RWPE2 (cell line): ENCODE measurements around the gene PTPRK.

ENCODE experiments used
- ATAC-seq: fragments of 200-7000 bp; cut with Tn5 transposase; 3 replicates; pipeline ENCODE4 v1.9.1; 2021; ENCODE audit warnings: low read depth
- DNase-seq: peaks from one replicate; pipeline ENCODE4 v3.0.0-alpha.2; 2020; ENCODE audit warnings: low spot score
- H3K27ac ChIP-seq: fragments of 450-650 bp; 2 replicates; pipeline ENCODE4 v1.5.1; 2017; ENCODE audit warnings: mild to moderate bottlenecking; ENCODE audit not compliant: poor library complexity, severe bottlenecking
- H3K27me3 ChIP-seq: fragments of 250-450 bp; sonication (Bioruptor Pico); 2 replicates; pipeline ENCODE4 v1.5.1; 2021; ENCODE audit warnings: mild to moderate bottlenecking, moderate library complexity; ENCODE audit not compliant: insufficient read depth, poor library complexity, severe bottlenecking
- H3K36me3 ChIP-seq: fragments of 250-450 bp; sonication (Bioruptor Pico); 2 replicates; pipeline ENCODE4 v1.5.1; 2020; ENCODE audit warnings: low read depth, mild to moderate bottlenecking, moderate library complexity
- H3K4me1 ChIP-seq: fragments of 250-450 bp; sonication (Bioruptor Pico); 2 replicates; pipeline ENCODE4 v1.5.1; 2021; ENCODE audit warnings: mild to moderate bottlenecking, moderate library complexity; ENCODE audit not compliant: insufficient read depth, poor library complexity, severe bottlenecking
- H3K4me3 ChIP-seq: fragments of 250-450 bp; sonication (Bioruptor Pico); 2 replicates; pipeline ENCODE4 v1.5.1; 2021; ENCODE audit warnings: mild to moderate bottlenecking, moderate library complexity; ENCODE audit not compliant: severe bottlenecking
- H3K9me3 ChIP-seq: fragments of 250-450 bp; sonication (Bioruptor Pico); 2 replicates; pipeline ENCODE4 v1.5.1; 2021; ENCODE audit warnings: mild to moderate bottlenecking, moderate library complexity; ENCODE audit not compliant: severe bottlenecking
- CTCF ChIP-seq: fragments of 450-650 bp; IDR thresholded peaks from one replicate; pipeline ENCODE4 v1.5.1; 2017; ENCODE audit warnings: mild to moderate bottlenecking, moderate library complexity; ENCODE audit not compliant: poor library complexity, severe bottlenecking

PTPRK gene

GRCh38 chr6:128461501-128461900, 58.9 kb downstream of the PTPRK start:
- no peak for TF ChIP-seq CTCF
- Histone ChIP-seq H3K4me1 (peaks cover 28% of the 10 kb centered on the region), H3K27me3 (no peaks in the 10 kb centered on the region), H3K4me3 (no peak overlapping the region), H3K9me3 (no peaks in the 10 kb centered on the region), H3K36me3 (peaks cover 13% of the 10 kb centered on the region), H3K27ac (no peak overlapping the region)
- DNase-seq: no peak
- ATAC-seq: no peak

GRCh38 chr6:128456510-128457230, 63.7 kb downstream of the PTPRK start:
- peaks cover 4% of the 10 kb centered on the region for H3K4me1 ChIP-seq
- no peak overlapping the region for H3K27ac ChIP-seq
- H3K27me3 ChIP-seq: no peaks in the 10 kb centered on the region
- no peaks in the 10 kb centered on the region for H3K9me3 ChIP-seq
- TF ChIP-seq CTCF: no peak
- ATAC-seq (no peak), DNase-seq (no peak)
- H3K4me3 ChIP-seq: no peak overlapping the region
- peaks cover 10% of the 10 kb centered on the region; the same call in 1 of the 2 replicates for H3K36me3 ChIP-seq

- H3K27ac ChIP-seq: no peak overlapping the region
- ATAC-seq (no peak), DNase-seq (no peak)
- no peak for TF ChIP-seq CTCF
- no peaks in the 10 kb centered on the region for H3K27me3 ChIP-seq
- no peak overlapping the region for H3K4me3 ChIP-seq
- H3K4me1 ChIP-seq: peaks cover 3% of the 10 kb centered on the region
- peaks cover 8% of the 10 kb centered on the region; the same call in 1 of the 2 replicates for H3K36me3 ChIP-seq
- no peaks in the 10 kb centered on the region for H3K9me3 ChIP-seq
These were observed 64.4 kb downstream of the PTPRK start for GRCh38 chr6:128455959-128456358.

- Histone ChIP-seq H3K36me3 (peaks cover 4% of the 10 kb centered on the region; the same call in 1 of the 2 replicates), H3K27me3 (no peaks in the 10 kb centered on the region), H3K4me3 (no peak overlapping the region), H3K27ac (no peak overlapping the region), H3K9me3 (no peaks in the 10 kb centered on the region), H3K4me1 (peaks cover 3% of the 10 kb centered on the region)
- TF ChIP-seq CTCF: no peak
- ATAC-seq (no peak), DNase-seq (no peak)
These were observed 67.7 kb downstream of the PTPRK start for GRCh38 chr6:128452713-128453112.

- DNase-seq (no peak), ATAC-seq (no peak)
- H3K27ac ChIP-seq: no peak overlapping the region
- no peaks in the 10 kb centered on the region for H3K27me3 ChIP-seq
- no peaks in the 10 kb centered on the region for H3K9me3 ChIP-seq
- H3K36me3 ChIP-seq: no peaks in the 10 kb centered on the region
- no peaks in the 10 kb centered on the region for H3K4me1 ChIP-seq
- H3K4me3 ChIP-seq: no peak overlapping the region
- no peak for TF ChIP-seq CTCF
These were observed 73.9 kb downstream of the PTPRK start for GRCh38 chr6:128446497-128446896.
